OCI-LY1 (cell line): ENCODE measurements around the gene EFHD2.

Experiments
- H2AFZ ChIP-seq: fragments of 200-600 bp; sonication (generic), shearing (Covaris generic); 2 replicates; pipeline ENCODE4 v1.6.0; 2014; ENCODE audit warnings: antibody characterized with exemption, mild to moderate bottlenecking, low read length
- H3F3A ChIP-seq: fragments of 200-600 bp; sonication (generic), shearing (Covaris generic); 2 replicates; pipeline ENCODE4 v1.6.0; 2014; ENCODE audit warnings: mild to moderate bottlenecking, antibody characterized with exemption, low read length, moderate library complexity; ENCODE audit not compliant: insufficient read depth
- H3K27ac ChIP-seq: fragments of 200-600 bp; sonication (generic); 2 replicates; pipeline ENCODE4 v1.5.1; 2014; ENCODE audit warnings: low read length, mixed run types, mild to moderate bottlenecking, low read depth; ENCODE audit not compliant: poor library complexity, severe bottlenecking
- H3K27me3 ChIP-seq: fragments of 200-600 bp; sonication (generic); 2 replicates; pipeline ENCODE4 v1.6.0; 2014; ENCODE audit warnings: antibody characterized with exemption, mild to moderate bottlenecking, low read length, moderate library complexity; ENCODE audit not compliant: insufficient read depth
- H3K36me3 ChIP-seq: fragments of 200-600 bp; sonication (generic); 2 replicates; pipeline ENCODE4 v1.6.1; 2014; ENCODE audit warnings: mild to moderate bottlenecking, antibody characterized with exemption, low read length, moderate library complexity, mixed read lengths; ENCODE audit not compliant: insufficient read depth
- H3K4me1 ChIP-seq: fragments of 200-600 bp; sonication (generic); 2 replicates; pipeline ENCODE4 v1.5.1; 2014; ENCODE audit warnings: mild to moderate bottlenecking, low read length, moderate library complexity; ENCODE audit not compliant: insufficient read depth, severe bottlenecking
- H3K4me2 ChIP-seq: fragments of 200-600 bp; sonication (generic), shearing (Covaris generic); 2 replicates; pipeline ENCODE4 v1.6.1; 2014; ENCODE audit warnings: low read length
- H3K4me3 ChIP-seq: fragments of 200-600 bp; sonication (generic); 2 replicates; pipeline ENCODE4 v1.5.1; 2014; ENCODE audit warnings: low read length, low read depth, mild to moderate bottlenecking, mixed read lengths; ENCODE audit not compliant: poor library complexity, severe bottlenecking
- H3K79me2 ChIP-seq: fragments of 200-600 bp; shearing (Covaris generic); 2 replicates; pipeline ENCODE4 v1.6.1; 2016; ENCODE audit warnings: mixed run types, low read length, mixed read lengths; ENCODE audit not compliant: insufficient read depth
- H3K9ac ChIP-seq: fragments of 200-600 bp; sonication (generic), shearing (Covaris generic); 2 replicates; pipeline ENCODE4 v1.6.1; 2014; ENCODE audit warnings: mild to moderate bottlenecking, low read length, mixed read lengths
- H3K9me2 ChIP-seq: fragments of 200-600 bp; sonication (generic), shearing (Covaris generic); 2 replicates; pipeline ENCODE4 v1.6.1; 2014; ENCODE audit warnings: low read depth, mild to moderate bottlenecking, low read length, mixed read lengths
- H3K9me3 ChIP-seq: fragments of 200-600 bp; shearing (Covaris generic); 2 replicates; pipeline ENCODE4 v1.6.1; 2014; ENCODE audit warnings: low read length, mixed read lengths
- H4K20me1 ChIP-seq: fragments of 200-600 bp; sonication (generic), shearing (Covaris generic); 2 replicates; pipeline ENCODE4 v1.6.0; 2016; ENCODE audit warnings: mild to moderate bottlenecking, low read length; ENCODE audit not compliant: insufficient read depth
- CTCF ChIP-seq: fragments of 200-600 bp; sonication (generic), shearing (Covaris generic); IDR thresholded peaks from 2 replicates; pipeline ENCODE4 v1.5.1; 2017; ENCODE audit warnings: mild to moderate bottlenecking, antibody characterized with exemption, low read length, moderate library complexity, mixed read lengths
- EZH2 ChIP-seq: fragments of 200-600 bp; sonication (generic), shearing (Covaris generic); IDR thresholded peaks from 2 replicates; pipeline ENCODE4 v1.8.0; 2017; ENCODE audit warnings: borderline replicate concordance, mixed run types, mild to moderate bottlenecking, antibody characterized with exemption, low read length, moderate library complexity, mixed read lengths

Gene EFHD2

DNA sequence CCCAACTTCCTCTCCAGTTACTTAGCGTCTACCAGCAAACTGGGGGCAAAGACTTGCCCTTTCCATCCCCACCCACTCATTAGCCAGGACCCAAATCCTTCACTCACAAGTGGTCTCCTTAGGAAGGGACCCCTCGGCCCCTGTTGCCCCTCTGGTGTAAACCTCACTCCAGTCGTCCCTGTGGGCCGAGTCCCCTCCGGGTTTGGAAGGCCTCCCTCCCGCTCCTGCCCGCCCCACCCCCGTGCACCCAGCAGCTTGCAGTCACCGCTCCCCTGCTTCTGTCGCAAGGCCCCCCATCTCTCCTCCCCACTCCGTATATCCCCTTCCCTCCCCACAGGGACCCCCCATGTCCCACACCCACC is 1.2 kb downstream of the EFHD2 start:
- Histone ChIP-seq H3K4me1 (peaks cover 22% of the 10 kb centered on the region), H3K36me3 (no peaks in the 10 kb centered on the region; the same call in 1 of the 2 replicates), H3K27ac (no peak overlapping the region), H3K79me2 (no peaks in the 10 kb centered on the region), H3K9me2 (no peaks in the 10 kb centered on the region), H3K9ac (peak overlapping the region; percentile 89), H3F3A (no peaks in the 10 kb centered on the region), H3K27me3 (peaks cover 2% of the 10 kb centered on the region; the same call in 1 of the 2 replicates), H3K4me2 (peak overlapping the region; percentile 91), H3K4me3 (peak overlapping the region; percentile 97), H2AFZ (no peak overlapping the region), H4K20me1 (no peaks in the 10 kb centered on the region), H3K9me3 (no peaks in the 10 kb centered on the region)
- TF ChIP-seq EZH2 (no peak), CTCF (no peak)

GRCh38 chr1:15411593-15412137 is 2.0 kb downstream of the EFHD2 start:
- no peaks in the 10 kb centered on the region for H3K9me2 ChIP-seq
- H3K9me3 ChIP-seq = no peaks in the 10 kb centered on the region
- no peaks in the 10 kb centered on the region; the same call in 1 of the 2 replicates for H3K36me3 ChIP-seq
- H2AFZ ChIP-seq = no peak overlapping the region
- peak overlapping the region; percentile 97 for H3K4me3 ChIP-seq
- H3F3A ChIP-seq = no peaks in the 10 kb centered on the region
- peak overlapping the region; percentile 91 for H3K4me2 ChIP-seq
- peak overlapping the region; percentile 89; the same call in 1 of the 2 replicates for H3K9ac ChIP-seq
- H3K27ac ChIP-seq = peak overlapping the region; percentile 16
- no peaks in the 10 kb centered on the region for H3K27me3 ChIP-seq
- TF ChIP-seq EZH2 (no peak), CTCF (no peak)
- H4K20me1 ChIP-seq = no peaks in the 10 kb centered on the region
- H3K79me2 ChIP-seq = no peaks in the 10 kb centered on the region
- H3K4me1 ChIP-seq = peaks cover 22% of the 10 kb centered on the region

GRCh38 chr1:15412175-15412800 is 2.6 kb downstream of the EFHD2 start:
- no peak for TF ChIP-seq CTCF
- no peak for TF ChIP-seq EZH2
- Histone ChIP-seq H3K27me3 (no peaks in the 10 kb centered on the region), H2AFZ (no peak overlapping the region), H4K20me1 (no peaks in the 10 kb centered on the region), H3K27ac (no peak overlapping the region), H3F3A (no peaks in the 10 kb centered on the region), H3K4me3 (no peak overlapping the region), H3K9ac (no peak overlapping the region), H3K36me3 (no peaks in the 10 kb centered on the region; the same call in 1 of the 2 replicates), H3K4me1 (peaks cover 22% of the 10 kb centered on the region), H3K9me3 (no peaks in the 10 kb centered on the region), H3K9me2 (no peaks in the 10 kb centered on the region), H3K79me2 (no peaks in the 10 kb centered on the region), H3K4me2 (0 out of 2 replicates have a peak overlapping the region, but pooled peaks have one; percentile 91)
